Activated CD4-positive, alpha-beta T cell treated with anti-CD3 and anti-CD28 coated beads, Interleukin-2, Interleukin-6, amounts not matched to agents 100 ng/mL and 50 ng/mL, durations not matched to agents 16 hours and 8 hours (primary cell): ENCODE data around the gene MEF2C.

Source experiments
- DNase-seq: peaks from one replicate; pipeline ENCODE4 v3.0.0-alpha.2; 2020

The MEF2C gene

DNA sequence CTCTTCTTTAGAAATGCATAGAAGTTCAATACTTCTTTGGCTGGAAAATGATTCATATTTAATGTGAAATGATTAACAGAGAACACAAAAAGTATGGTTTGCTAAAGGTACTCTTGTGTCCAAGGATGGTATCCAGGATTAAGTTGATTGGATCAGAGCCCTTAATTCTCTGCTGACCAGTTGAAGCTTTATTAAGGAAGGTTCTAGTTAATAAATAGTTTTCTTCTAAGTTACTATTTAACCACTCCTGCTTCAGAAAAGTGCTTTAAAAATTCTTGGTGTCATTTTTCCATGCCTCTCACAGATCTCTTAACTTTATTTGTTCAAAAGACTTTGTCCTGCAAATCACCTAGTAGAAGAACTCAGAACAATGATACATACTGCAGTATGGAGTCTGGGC is 134.3 kb downstream of the MEF2C start:
- no peak for DNase-seq

DNA sequence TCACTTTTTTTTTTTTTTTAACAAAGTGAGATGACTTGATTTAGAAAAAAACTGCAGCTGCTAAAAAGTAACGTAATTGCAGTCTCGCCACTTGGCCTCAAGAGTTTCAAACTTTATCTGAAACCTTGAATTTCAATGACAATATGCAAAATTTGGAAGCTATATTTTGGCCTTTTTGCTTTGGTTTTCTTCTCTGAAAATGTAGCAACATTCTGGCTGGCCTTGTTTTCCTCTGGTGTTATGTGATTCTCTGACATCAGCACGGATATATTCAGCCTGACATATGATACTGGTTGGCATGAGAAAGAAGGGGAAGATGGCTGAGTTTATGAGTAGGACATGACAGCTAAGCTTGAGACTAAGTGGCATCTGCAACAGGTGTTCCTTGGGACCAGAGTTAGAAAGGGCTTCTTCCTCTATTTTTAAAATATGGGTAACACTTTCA is 136.5 kb downstream of the MEF2C start:
- no peak for DNase-seq

DNA sequence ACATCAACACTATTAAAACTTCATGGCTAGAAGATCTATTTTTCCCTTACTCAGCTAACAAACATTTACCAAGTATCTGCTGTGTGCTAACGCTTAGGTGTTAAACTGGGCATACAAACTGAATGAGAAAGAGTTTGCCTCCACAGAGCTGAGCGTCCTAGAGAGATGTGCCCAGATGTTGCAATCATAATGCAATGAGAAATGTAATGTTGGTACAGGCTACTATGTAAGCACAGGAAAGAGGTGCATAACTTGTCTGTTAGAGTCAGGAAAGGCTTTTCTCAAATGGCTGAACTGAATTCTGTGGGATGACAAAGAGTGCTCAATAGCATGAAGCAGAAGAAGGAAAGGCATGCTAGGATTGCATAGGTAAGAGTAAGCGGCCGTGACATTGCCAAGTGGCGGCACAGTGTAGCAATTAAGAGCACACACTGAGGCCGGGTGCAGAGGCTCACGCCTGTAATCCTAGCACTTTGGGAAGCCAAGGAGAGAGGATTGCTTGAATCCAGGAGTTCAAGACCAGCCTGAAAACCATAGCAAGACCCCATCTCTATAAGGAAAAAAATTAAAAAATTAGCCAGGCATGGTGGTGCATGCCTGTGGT is 137.8 kb downstream of the MEF2C start:
- no peak for DNase-seq

DNA sequence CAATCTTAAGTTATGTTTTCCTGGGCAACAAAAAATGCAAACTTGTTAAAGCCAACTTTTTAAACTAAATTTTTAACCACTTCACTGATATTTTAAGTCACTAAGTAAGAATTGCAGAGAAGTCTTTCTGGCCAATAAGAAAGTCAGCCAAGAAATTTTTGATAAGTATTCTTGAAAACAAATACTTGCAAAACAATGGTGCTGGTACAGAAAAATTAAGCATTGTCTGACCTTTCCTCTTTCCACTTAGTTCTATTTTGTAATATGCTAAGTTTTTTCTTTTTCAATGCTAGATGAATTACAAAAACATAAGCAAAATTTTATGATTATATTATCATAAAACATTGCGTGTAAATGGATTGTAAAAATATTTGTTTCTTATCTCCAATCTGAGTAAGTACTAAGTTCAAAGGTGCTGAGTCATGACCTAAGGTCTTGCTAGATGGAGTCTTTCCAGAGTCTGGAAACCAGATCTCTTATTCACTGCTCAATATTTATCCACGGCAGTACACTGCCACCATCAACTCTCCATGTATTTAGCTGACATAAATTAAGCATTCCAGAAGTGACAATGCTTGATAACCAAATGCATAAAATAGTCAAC is 139.7 kb downstream of the MEF2C start:
- DNase-seq: no peak

DNA sequence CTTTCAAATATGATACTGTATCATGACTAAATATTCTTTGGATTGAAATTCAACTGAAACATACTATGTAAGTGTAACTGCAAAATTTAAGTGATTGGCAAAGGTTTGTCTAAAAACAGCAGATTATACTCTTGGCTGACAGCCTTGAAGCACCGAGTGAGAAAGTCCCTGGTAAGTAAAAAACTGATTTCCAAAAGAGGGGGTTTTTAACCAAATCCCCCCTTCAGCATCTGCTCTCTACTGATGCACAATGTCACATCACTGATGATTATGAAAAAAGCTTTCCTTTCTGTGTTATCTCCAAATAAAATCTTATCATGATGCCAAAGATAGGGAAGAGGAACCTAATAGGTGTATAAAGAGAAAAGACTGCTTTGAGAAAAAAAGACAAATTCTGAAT is 141.0 kb downstream of the MEF2C start:
- DNase-seq: no peak

DNA sequence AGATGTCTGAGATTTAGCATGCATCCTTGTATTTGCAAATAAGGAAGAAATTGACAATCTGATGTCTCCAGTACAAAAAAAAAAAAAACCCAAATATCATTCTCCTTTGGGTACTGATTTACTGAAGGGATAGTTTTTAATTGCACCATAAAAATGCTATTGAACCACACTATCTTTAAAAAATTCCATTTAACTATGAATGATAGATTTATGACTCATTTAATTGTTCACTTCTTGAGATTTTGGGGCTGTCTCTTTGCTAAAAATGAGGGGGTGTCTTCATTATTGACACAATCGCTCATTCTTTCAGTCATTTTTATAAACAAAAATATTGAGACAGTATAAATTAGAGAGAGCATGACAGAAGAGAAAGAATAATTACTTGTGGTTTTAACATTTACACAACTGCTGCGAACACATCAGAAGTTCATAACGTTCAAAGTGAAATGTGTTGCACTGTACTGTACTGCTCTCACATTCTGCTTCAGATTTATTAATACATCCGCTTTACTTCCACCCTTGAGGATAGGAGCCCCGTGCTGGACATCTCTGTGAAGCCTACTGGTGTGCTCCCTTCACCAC is 142.3 kb downstream of the MEF2C start:
- DNase-seq: no peak

DNA sequence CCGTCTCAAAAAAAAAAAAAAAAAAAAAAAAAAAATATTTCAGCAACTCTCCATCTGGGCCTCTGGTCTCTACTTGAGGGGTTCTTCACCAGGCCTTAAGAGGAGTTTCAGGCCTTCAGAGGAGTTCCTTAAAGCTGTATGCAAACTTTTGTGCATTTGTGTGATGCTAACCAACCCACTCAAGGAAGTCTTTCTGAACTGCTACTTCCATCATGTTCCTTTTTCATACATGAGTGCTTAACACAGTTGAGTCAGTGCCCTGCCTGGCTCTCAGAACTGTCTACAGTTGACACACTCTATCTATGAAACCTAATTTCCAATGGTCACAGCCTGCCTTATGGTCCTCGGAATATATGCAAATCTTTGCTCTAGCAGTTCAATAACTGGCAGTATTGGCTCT is 146.5 kb downstream of the MEF2C start:
- DNase-seq: no peak

DNA sequence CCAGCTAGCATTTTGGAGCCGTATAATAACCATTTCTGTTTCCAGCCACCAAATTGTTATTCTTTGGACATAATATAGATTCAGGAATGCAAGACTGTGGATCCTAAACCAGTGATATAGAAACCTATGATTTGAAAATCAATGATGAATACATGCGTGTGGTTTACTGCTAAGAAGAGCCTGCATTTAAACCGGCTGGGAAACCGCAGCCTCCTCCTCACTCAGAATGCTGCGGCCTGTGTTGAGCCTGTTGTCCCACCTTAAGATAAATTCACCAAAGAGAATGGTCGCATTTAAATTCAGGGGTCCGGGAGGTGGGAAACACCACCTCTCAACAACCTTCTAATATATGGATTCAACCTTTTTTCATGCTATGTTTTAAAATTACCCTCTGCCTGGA is 148.0 kb downstream of the MEF2C start:
- DNase-seq: no peak

DNA sequence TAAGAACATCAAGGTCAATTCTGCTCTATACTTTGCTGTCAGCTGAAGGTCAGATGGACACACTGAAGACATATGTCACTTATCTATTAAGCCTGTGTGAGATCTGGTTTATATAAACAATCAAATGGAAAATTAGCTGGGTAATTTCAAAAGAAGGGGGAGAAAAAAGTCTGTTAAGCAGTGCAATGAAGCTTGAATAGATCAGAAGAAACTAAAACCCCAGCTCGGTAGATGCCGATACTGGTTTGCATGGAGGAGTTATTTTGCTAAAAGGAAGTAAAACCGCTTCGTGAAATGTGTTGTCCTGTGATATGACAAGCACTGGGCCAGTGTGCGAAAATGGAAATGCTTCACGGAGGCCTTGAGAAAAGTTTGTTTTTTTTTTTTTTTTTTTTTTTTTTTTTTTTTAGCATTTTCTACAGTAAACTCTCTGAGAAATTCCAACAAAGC is 148.8 kb downstream of the MEF2C start:
- DNase-seq: peak; percentile 3

DNA sequence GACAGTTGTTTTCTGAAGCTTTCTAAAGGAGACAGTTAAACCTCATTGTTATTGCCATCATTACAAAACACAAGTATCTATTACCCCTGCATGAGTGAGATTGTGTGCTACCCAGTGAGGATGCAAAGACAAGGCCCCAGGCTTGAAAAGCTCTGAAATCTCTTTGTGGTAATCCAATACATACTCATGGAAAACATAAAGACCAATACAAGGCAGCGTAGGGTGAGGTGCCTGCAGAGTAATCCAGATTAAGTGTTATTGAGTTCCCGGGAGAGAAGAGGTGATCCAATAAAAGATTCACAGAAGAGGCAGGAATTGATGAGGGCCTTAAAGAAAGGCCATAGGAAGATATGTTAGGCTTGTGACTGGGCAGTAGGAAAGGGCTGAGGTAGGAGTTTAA is 150.1 kb downstream of the MEF2C start:
- no peak for DNase-seq

DNA sequence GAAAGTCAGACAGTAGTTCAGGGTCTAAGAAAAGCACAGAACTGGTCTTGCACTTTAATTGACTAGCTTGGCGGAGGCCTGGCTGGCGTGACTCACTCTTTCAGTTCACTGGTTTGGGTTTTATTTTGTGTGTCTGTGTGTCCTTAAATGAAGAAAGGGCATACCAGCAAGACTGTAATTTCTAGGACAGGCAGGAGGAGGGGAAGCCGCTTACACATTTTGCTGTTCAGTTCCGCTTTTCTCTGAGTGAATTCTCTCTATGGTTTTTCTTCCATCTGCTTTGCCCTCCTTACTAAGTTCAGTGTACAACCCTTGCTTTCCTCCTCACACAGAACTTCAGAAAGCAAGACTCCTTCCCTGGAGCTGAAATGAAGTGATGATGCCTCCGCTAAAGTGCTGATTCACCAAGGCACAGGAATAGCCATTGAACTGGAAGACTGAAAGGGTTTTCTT is 150.8 kb downstream of the MEF2C start:
- DNase-seq: peak; percentile 11

DNA sequence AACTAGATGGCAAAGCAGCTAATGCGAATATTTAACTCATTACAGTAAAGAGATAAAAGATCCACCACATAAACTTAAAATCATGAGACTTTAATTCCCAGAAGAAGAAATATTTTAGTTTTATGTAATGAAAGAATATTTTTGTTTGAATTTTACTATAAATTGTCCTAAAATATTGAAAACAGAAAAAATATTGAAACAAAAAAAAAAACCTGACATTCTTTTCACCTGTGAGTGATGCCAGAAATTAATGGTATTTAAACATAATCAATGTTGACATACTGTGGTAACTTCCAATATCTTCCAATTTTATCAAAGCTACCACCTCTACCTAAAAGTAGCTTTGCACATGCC is 153.2 kb downstream of the MEF2C start:
- DNase-seq: no peak

DNA sequence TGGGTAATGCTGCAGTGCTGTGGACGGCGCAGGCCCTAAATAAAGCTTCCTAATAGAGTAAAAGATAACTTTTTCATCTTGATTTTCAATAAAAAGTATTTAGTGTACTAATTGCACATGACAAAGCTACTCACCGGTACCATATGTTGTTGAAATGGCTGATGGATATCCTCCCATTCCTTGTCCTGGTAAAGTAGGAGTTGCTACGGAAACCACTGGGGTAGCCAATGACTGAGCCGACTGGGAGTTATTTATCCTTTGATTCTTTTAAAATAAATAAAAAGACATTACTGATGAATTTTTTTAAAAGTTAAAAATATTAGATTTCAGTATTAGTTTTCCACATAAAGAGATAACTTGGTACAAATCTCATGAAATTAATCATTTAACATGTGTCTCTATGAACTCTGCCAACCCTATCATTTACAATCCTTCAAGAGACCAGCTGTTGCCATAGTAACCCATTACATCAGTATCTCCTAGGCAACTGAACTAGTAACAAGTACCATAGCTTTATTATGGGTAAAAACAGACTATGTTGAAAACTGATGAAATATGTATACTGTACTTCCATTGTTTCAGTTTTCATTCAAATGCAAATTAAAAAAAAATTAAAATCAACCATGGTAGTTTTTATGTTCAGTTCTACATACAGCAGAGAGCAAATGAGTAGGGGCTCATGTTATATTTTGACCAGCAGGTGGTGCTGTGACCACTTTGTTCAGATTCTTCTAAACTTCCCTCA is 153.7 kb downstream of the MEF2C start:
- DNase-seq: peak; percentile 71

DNA sequence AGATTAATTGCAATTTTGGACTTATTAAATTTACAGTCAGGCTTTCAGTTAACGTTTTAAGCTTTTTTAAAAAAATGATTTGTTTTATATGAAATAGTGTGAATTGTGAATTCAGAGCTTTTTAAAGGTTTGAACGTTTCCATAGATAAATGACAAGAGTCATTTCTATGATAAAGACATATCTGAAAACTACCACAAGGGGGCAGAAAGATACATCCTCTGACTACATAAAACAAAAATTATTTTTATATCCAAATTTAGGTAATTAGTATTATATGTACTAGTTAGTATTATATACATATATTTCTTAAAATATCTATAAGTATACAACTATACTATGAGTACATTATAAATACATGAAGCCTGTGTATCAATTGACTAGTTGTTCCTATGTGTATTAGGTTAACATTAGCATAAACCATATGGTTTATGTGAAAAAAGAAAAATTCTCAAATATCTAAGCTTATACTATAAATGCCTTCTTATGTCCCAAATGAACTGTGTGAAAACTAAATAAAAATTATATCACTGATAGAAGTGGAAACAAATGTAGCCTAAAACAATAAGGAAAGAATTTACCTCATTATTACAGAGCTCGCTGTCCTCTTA is 155.2 kb downstream of the MEF2C start:
- DNase-seq: peak; percentile 23

DNA sequence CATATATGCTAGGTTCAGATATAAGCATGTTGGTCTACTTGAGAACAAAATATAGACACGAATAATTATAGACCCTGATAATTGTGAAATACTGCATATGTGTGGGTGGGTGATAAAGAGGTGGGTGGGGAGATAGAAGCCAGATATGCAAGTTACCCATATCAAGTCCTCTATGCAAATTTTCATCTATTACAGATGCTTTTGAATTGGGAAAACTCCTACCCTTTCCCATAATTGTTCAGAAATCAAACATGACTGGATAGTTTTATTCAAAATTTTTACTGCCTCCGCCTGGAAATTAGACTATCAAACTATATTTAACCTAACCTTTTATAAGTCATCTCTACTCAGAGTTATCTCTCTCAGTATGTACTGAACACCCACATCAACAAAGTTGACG is 157.5 kb downstream of the MEF2C start:
- no peak for DNase-seq

DNA sequence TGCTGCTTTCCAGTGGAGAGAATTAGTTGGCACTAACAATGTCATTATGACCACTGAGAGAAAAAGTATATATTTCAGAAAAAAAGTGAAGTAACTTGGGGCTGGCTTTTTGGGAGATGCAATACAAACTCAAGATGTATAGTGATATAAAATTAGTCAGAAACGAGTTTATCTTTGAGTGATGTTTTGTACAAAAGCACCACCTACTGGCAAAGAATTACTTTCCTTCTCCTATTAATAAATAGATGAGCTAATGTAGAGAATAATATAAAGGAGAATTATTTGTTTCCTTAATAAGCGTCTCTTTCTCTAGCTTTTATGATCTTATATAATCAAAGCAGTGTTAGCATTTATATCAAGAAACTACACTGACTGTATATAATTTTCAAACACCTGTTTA is 158.8 kb downstream of the MEF2C start:
- no peak for DNase-seq

DNA sequence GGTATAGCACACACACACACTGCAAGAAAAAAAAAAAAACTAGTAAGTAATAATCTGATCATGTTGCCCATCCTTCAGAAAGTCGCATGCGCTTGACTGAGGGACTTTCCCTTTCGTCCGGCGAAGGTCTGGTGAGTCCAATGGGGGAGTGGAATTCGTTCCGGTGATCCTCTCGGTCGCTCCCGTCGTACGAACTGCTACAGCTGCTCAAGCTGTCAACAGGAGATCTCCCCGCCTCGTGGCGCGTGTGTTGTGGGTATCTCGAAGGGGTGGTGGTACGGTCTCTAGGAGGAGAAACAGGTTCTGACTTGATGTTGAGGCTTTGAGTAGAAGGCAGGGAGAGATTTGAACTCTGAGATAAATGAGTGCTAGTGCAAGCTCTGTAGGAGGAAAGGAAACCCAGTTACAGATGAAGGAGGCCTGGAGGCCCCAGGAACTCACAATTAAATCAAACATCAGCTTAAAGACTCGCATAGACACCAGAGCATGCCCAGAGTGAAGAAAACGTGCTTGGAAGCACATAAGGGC is 160.4 kb downstream of the MEF2C start:
- DNase-seq: no peak

DNA sequence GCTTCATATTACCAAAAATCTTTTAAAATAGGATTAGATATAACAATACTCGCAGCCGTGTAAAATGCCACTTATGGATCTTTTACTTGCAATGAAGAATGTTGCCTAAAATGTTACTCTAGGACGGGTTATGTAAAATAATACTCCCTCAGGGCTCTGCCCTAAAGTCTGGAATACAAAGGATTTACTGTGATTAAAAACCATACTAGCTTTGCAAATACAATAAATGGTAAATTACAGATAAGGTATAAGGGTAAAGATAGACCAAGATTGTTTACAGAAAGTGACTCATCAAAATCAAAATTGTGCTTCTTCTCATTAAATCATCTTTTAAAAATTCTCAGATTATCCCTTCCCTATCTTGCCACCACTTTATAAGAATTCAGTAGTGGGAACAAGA is 163.6 kb downstream of the MEF2C start:
- no peak for DNase-seq

DNA sequence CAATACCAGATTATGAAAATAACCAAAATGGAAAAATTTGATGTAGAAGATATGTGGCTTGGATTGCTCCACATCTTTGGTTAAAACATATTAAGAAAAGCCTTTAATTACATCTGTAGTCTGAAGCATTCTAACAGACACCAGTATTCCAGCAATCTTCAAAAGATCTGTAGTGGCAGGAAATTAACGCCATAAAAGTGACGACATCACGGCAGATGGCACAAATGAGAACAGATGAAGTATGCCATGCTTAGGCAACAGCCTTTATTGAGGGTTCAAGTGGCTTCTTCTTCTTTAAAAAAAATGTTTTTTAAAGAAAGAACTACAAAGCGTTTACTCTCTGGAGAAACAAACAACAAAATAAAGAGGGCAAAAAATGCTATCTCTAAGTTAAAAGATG is 164.2 kb downstream of the MEF2C start:
- no peak for DNase-seq

DNA sequence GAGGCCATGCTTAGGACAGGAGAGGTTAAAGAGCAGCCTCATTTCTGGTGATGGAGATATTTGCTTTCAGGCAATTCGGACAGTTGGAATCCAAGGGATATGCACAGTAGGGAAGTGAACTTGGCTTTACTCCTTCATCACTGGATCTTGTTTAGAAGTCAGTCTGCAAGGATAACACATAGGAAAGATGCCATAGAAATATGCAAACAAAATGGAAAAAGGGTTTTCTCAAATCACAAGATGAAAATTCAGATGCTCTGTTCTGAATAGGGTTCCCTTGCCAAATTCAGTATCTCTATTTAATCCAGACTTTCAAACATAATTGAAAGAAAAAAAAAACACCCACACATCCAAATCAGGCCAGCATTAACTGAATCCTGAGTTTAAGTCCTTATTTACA is 166.9 kb downstream of the MEF2C start:
- no peak for DNase-seq

DNA sequence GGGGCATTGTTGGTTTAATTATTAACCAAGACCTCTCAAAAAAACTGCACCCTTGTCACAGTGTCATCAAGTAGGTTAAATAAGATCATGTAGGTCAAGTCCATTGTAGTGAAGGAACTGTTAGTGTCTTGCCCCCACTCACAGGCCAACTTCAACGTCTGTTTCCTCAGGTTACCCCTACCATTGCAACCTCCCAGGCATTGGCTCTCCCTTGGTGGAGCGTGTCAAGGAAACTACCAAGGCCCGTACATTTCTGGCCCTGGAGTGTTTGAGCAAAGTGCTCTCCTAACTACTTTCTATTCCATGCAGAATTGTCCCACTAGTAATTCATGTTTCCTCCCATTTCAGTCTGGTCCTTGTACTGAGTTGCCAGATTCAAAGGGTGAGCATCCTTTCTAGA is 167.5 kb downstream of the MEF2C start:
- no peak for DNase-seq

DNA sequence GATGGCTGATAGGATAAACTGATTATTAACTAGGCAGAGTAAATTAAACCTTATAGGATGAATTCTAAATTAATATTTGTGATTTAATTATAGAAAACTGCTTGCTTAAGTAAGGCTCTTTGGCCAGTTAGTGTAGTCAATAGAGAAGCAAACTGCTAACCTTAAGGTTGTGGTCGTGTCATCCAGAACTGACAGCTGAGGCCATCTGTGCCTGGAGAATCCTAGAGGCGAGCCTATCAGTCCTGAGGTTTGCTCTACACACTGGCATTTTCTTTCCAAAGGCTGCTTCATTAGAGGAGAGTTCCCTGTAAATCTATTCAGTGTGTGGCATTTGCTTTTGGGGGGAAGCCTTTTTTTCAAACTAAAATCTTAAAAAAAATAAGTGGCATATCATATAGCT is 169.2 kb downstream of the MEF2C start:
- no peak for DNase-seq

DNA sequence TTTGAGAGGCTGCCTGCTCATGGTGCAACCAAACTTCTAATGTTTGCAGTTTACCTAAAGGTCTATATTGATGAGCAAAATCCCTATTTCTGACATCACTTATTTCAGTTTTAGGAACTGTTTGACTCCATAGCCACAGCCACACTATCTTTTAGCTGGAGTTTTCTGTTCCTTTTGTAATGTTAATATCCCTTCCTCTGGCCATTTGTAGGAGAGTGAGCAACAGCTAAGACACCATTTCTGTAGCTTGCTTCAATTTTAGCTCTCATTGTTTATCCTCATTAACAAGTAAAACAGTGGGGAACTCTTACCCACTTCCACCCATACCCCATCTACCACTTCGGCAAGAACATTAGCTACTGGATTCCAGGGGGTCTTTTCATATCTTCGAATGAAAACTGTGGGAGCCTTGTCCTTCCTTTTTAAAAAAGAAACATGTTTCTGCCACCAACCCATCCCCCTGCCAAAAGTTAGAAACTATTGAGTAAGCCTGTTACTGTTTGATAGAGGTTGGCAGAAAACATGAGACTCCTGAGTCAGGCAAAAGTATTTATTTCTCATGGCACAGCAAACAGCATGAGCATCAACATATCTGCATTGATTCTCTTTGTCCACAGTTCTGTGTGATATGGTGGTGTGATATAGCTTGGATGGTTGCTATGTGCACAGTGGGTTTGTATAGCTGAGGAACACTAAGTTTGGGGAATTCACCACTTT is 174.1 kb downstream of the MEF2C start:
- no peak for DNase-seq
